NCI-H2029 (cell line): ENCODE results near the gene M1AP.
A peak's percentile ranks its signal among the peaks of the same experiment; 100 is the strongest.
"Not testable (repeated sequence)": the region's sequence is repeated elsewhere in the genome, so short reads cannot be mapped to it uniquely, and the experiment has no call there.

Experiments used
- DNase-seq: peaks from one replicate; lab custom pipeline; 2025; lab: John Stamatoyannopoulos, UW

Gene M1AP

GRCh38 chr2:74653985-74654882 lies 6.1 kb upstream of the M1AP start, which contains the start of gene SEMA4F:
Gene SEMA4F, plus strand, starts transcription at chr2:74654247. Its CDS starts 130 bp downstream, at chr2:74654377.
- peak; percentile 96 for DNase-seq

- no peak for DNase-seq
These were observed 5.5 kb upstream of the M1AP start for GRCh38 chr2:74653589-74653984.

DNA sequence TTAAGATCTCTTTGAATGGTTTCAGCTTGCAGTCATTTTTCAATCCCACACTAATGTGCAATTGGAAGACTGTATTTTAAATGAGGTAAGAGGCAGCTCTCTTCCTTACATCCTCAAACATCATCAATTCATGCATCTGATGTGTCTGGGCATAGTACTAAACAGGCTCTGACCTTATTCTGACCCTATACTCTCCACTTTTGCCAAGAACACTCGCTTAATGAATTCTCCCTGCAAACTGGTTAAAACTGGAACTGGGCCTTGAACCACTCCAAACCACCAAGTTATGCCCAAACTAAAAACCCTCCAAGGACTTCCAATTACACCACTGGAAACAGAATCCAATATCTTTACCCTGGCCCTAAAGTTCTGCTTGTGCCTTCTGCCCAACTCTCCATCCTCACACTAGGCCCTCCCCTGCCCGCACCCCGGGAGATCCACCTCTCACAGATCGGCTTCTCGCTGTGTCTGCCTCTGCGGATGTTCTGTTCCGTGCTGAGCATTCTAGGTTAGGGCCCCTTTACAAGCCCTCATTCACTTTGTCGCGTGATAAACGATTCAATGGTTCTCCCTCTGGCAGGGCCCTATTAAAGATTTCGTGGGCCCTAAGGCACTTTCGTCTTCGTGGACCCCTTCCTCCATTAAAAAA lies 1.2 kb downstream of the M1AP start:
- DNase-seq, result no peak

GRCh38 chr2:74646201-74646600 lies 1.9 kb downstream of the M1AP start:
- peak; percentile 11 for DNase-seq

DNA sequence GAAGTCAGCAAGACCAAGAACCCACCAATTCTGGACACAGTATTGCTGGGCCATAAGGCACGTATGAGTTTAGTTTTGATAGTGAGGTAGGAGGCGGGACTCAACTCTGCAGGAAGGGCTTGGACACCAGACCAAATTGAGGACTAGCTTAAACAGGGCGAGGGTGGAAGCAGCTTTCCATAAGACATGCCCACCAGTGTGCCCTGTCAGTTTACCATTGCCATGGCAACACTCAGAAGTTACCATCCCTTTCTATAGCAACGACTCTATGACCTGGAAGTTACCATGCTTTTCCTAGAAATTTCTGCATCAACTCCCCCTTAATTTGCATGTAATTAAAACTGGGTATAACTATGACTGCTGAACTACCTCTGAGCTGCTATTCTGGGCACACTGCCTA lies 2.8 kb downstream of the M1AP start:
- no peak for DNase-seq

DNA sequence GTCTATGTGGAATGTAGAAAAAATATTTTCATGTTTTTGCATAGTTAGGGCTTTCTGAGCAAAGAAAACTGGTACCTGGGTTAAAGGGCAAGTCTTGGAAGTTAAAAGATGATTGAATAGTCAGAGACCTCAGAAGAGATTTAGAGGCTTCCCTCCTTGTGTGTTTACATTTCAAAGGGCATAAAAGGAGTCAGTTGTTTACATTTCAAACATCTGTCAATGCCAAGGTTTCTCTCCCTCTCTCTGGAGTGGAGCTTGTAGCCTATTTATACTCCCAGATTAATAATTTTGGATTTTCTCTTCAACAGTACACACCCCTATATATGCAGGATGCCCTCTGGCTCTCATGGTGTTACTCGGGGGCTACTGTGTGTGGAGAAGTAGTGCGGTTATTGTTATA lies 8.6 kb downstream of the M1AP start:
- no peak for DNase-seq

- no peak for DNase-seq
These were observed 15.2 kb downstream of the M1AP start for GRCh38 chr2:74632939-74633312.

DNA sequence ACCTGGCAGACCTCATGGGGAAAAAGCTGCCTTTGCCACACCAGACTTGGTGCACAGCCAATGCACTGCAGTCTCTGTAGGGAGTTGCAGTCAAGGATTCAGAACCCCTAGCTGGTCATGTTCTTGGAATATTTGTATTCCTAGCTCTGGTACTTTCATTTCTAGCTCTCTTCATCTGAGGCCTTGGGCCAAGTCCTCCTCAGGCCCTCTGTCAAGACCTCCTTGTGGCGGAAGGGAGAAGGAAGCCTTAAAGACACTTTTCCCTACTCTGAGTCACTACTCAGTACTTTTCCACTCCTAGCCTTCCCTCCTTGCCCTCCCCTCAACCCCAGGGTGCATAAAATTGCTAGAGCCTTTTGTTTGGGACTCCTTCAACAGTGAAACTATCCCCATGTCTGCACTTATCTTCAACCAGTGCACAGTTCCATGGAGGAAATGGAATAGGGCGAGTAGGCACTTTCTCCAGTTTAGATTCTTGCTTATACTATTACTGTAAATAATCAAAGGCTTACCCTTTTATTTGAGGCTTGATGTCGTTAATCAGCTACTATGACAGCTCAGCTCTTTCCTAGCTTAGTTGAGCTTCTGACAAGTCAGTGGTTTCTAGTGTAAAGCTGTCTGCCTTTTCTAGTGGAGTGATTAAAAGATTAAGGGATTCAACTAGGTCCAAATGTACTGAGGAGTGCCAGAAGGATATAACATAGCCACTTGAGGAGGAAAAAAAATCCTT lies 15.8 kb downstream of the M1AP start:
- no peak for DNase-seq

DNA sequence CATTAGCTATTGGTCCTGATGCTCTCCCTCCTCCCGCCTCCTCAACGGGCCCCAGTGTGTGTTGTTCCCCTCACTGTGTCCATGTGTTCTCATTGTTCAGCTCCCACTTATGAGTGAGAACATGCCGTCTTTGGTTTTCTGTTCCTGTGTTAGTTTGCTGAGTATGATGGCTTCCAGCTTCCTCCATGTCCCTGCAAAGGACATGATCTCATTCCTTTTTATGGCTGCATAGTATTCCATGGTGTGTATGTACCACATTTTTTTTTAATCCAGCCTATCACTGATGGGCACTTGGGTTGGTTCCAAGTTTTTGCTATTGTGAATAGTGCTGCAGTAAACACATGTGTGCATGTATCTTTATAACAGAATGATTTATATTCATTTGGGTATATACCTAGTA lies 17.7 kb downstream of the M1AP start:
- DNase-seq, result not testable (repeated sequence)

DNA sequence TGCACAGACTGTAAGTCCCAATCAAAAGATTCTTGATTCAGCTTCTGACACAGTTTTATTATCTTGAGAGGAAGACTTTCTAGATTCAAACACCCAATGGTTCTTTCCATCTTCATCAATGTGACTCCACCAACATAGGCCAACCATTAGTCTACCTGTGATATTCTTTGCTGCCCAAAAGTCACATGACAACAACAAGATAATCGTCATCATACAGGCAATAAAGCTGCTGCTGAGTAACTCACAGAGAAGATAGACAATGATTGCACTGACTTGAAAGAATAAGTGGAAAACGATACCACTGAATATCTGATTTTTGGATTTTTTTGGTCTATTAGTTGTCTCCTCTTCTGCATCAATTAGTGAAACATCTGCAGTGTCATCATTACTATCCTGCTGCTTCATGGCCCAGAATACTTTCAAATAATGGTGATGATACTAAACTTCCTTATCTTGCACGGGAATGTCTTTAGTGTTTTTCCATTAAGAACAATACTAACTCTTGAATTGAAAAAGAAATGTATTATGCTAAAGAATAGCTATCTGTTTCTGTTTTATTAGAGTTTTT lies 19.5 kb downstream of the M1AP start:
- no peak for DNase-seq

DNA sequence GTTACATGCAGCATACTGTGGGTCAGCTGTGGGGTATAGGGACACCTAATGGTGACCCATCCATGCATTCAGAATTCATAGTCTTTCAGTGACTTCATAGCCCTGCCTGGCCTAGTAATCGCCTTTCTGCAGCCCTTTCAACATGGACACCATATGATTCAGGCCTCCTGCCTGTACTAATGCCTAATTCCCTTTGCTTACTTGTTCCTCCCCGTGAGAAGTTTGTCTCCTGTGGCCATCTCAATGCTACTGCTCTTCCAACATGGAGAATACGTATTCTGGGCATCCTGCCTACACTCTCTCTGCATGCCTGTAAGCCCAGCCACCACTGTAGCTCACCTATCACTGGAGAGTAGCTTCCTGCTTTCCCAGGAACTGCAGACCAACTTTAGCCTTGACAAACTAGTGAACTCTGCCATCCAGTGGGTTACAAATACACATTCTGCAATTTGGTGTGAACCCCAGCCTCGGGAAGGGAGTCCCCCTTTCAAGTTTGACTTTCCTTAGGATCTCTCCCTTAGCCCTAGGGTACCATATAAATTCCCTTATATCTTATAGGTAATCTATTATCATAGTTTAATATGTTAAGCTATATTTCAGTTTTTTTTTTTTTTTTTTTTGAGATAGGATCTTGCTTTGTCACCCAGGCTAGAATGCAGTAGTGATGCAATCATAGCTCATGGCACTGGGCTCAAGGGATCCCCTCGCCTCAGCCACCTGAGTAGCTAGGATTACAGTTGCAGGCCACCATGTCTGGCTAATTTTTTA lies 22.3 kb downstream of the M1AP start:
- DNase-seq, result no peak

- no peak for DNase-seq
These were observed 27.5 kb downstream of the M1AP start for GRCh38 chr2:74620671-74621070.

GRCh38 chr2:74619651-74620297 lies 28.4 kb downstream of the M1AP start:
- no peak for DNase-seq

GRCh38 chr2:74618410-74619083 lies 29.6 kb downstream of the M1AP start:
- DNase-seq, result no peak

- no peak for DNase-seq
These were observed 31.0 kb downstream of the M1AP start for GRCh38 chr2:74617122-74617521.

- DNase-seq, result no peak
These were observed 41.2 kb downstream of the M1AP start for GRCh38 chr2:74606927-74607326.

DNA sequence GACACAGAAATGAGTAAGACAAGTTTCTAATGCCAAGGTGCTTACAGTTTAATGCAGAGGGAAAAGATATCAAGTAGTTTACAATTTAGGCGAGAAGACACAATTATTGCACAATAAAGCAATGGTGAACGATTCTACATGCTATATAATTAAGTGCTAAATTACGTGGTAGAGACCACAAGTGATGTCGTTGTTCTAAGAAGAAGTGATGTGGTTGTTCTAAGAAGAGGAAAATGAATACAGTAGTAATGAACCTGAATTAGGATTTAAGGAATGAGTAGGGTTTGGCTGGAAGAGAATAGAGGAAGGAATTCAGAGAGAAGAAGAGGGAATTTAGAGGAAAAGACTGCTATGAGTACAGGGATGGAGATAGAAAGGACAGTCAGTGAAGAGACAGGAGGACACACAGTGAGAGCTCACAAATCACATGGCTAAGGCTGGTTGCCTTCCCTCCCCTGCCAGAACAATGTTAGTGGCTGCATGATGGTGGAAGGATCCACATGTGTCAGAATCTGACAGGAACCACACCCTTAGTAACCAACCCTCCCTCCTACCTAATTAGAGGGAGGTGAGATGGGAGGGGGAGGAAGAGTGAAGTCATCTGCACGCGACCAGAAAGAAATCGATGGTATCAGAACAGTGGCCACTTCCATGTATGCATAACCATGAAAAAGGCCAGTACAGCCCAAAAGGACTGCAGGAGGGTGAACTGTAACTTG lies 44.7 kb downstream of the M1AP start:
- no peak for DNase-seq

DNA sequence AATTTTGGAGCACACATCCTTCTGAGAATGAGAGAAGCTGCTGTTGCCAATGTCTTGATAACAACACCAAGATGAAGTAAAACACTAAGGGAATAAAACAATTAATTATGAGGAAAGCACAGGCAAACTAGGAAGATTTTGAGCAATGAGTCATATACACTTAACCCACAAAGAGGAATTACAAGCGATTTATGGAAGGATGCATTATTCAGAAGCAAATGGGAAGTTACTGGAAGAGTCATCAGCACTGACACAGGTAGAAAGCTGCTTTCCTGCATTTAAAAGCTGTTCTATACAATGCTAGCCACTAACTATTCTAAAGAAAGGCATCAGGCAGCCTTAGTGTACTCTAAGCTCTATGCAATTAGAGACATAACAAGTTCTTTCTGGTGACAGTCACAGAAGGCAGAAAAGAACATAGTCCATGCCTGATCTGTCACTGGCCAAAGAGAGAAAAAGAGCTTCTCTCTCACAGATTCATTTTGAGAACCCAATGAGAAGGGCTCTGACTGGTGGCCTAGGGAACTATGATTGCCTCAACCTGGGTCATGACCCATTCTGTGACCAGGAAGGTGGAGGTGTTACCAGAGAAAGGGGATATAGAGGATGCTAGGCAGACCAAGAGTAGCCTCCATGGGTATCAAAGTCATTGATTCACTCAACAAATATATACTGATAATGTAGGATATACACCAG lies 45.4 kb downstream of the M1AP start:
- DNase-seq, result no peak

DNA sequence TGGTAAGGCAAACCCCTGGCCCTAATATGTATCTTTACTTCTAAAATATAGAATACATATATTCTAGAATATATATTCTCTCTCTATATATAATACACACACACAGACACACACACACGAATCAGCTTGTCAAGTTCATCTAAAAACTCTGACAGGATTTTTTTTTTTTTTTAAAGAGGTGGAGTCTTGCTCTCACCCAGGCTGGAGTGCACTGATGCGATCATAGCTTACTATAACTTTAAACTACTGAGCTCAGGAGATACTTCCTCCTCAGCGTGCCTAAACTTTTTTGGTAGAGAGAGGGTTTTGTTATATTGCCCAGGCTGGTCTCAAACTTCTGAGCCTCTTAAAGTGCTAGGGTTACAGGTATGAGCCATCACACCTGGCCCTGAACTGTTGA lies 48.5 kb downstream of the M1AP start:
- DNase-seq, result no peak
